Embryonic facial prominence (tissue), 1 donor: ENCODE data around the gene SPTY2D1.

Experiments used
- DNase-seq: peaks from one replicate; pipeline ENCODE4 v3.0.0-alpha.2; 2016; ENCODE audit errors: extremely low spot score

SPTY2D1 gene

GRCh38 chr11:18564149-18564548 is 70.0 kb downstream of the SPTY2D1 start:
- DNase-seq, result no peak

DNA sequence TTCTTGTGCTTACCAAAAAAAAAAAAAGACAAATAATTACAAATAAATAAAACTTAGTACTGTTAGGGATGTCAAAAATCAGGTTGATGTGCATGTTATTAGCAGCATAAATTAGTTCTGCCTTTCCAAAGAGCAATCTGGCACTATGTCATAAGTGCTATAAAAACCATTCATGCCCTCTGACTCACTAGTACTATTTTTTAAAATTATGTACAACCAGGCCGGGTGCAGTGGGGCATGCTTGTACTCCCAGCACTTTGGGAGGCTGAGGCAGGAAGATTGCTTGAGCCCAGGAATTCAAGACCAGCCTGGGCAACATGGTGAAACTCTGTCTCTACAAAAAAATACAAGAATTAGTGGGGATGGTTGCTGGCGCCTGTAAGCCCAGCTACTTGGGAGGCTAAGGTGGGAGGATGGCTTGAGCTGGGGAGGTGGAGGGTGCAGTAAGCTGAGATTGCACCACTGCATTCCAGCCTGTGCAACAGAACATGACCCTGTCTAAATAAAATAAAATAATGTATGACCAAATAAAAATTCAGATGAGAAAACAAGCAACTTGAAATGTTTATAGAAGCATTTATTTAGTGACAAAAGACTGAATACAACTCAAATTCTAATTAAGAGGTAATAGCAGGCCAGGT is 70.9 kb downstream of the SPTY2D1 start:
- DNase-seq, result no peak
